GM21447 (cell line): ENCODE results near the gene WLS.

Source experiments
- ATAC-seq: cut with Tn5 transposase; IDR thresholded peaks from one replicate; pipeline ENCODE4 v1.9.1; 2021; ENCODE audit not compliant: unreplicated experiment

WLS gene

DNA sequence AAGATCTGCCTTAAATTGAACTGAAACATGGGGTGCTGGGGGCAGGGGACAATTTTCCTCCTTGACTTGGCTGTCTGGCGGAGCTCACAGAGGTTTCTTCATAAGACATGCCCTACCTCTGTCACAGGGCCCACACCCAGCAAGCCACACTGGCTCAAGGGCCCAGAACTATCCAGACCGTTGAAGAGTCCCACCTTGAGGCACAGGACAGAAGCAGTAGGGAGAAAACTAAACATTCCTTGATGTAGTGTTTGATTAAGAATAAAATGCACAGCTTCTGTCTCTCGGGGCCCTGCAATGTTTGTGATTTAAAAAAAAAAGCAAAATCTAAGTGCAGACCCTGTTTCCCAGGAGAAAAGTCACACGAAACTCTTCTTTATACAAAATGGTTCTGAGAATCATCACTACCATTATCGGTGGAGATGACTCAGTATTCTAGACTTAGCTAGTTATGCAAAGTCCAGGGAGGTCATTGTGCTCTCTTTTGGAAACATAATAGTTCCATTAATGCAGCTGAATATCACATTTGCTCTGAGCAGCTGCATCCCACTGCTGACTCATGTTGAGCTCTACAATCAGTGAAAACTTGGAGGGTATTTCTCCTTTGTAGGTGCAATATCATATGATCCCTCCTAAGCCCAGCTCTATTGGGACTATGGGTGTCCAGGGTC, 128.3 kb downstream of the WLS start:
- no peak for ATAC-seq

DNA sequence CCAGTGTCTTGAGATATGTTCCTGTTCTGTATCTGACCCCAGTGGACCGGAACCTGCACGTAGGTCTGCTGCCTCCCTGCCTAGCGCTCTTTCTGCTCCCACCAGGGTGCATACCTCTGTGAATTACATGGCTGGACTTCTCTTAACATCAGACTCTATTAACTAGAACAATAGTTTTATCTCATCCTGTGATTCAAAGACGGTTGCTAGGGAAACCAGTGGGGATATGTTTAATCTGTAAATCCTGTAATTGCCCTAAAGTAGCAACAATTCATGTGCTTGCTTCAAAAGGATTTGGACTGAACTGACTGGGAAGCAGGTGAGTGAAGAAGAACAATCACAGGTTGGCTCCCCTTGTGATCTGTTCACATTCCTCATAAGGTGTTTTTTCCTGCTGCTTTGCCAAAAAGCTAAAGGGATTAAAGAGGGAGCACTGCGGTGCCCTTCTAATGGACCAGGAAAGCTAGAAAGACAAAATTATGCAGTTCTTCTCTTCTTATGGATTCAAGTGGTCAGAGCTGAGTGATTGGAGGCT, 129.2 kb downstream of the WLS start:
- ATAC-seq: no peak

DNA sequence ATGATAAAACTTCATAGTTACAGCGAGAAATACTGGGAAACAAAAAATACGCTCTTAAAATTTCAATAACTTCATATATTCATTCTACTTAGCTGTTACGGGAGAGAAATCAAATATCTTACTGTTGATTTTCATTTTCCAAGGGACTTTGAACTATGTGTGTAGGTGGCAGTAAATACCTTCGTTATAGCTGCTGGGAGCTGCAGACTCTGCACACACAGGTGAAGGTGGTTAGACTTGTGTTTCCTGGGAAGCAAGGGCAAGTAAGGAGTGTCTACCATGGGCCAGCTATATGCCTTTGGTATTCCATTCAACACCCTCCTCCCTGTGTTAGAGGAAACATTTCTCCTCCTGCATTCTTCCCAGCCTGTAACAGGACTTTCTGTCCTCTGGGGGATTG, 130.5 kb downstream of the WLS start:
- no peak for ATAC-seq

DNA sequence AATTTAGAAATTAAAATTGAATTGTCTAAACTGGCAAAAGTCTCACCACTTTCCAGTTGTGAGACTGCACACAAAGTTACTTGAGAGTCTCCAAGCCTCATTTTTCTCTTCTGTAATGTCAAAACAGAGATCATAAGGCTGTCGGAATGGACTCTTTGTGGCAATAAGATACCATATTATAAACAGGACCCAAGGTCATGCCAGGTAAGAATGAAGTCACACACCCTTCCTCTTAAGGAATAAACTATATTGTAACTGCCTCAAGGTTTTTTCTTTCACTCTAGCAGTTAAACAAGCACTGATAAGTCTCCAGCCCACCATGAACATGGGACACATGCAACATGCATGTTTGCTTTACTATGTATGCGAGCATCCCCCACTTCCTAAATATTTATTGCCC, 131.8 kb downstream of the WLS start:
- no peak for ATAC-seq

DNA sequence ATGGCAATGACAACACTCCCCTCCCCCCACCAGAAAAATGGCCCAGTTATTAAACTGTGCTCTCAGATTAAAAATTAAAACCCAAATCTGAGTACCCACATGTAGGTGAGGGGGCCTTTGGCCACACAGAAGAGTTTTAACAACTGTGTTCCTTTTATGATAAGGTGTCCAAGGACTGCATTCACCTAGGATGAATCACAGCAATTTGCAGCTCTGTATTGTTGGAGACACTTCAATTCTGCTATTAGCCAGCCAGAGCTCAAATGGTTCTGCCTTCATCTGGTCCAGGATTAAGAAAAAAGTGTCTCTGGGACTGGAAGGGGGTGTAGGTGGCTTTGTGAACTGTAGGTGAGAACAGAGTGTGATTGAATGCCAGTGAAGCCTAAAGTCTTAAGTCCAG, 138.6 kb downstream of the WLS start:
- no peak for ATAC-seq

DNA sequence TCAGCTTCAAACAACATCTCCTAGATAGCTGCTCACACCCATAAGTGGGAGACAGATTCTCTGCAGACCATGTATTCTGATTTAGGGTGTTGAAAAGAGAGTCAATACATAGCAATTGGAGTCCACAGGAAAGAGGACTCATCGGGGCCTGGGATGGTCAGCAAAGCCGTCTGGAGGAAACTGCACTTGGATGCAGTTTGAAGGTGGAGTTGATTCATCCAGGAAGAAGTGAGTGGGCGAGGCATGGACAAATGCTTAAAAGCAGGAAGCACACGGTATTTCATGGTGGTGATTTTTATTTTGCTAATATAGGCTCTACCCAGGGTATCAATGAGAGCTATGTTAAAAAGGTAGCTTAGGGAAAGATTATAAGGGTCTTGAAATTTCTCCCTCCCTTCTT, 145.1 kb downstream of the WLS start:
- ATAC-seq: no peak

DNA sequence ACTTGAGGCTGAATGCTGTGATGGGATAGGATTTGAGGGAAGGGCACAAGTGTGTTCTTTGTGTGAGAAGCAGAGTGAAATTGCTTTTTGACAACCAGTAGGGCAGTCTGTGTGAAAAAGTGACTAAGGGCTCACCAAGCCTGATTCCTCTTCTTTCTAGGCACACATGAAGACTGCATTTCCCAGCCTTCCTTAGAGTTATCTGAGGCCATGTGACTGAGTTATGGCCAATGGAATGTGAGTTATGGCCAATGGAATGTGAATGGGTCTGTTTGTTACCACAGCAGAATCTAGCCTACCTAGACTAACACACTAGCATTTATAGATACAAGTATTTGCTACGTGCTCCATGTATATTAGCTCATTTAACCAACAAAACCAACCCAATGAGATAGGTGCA, 146.6 kb downstream of the WLS start:
- ATAC-seq: no peak

DNA sequence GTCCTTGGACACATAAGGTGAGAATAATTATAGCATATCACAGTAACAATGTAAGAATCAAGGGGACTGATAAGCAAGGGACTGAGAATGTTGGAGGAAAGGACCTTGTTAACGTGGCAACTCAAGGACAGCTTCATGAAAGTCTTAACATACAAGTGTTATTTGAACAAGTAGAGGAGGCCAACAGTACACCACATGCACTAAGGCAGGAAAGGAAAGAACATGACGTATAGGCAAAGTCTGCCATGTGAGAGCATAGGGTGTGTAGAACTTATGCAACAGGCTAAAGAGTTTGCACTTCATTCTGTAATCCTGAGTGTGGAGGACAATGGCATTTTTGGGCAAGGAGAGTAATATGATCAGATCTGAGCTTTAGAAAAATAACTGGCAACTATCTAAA, 148.6 kb downstream of the WLS start:
- ATAC-seq: no peak

DNA sequence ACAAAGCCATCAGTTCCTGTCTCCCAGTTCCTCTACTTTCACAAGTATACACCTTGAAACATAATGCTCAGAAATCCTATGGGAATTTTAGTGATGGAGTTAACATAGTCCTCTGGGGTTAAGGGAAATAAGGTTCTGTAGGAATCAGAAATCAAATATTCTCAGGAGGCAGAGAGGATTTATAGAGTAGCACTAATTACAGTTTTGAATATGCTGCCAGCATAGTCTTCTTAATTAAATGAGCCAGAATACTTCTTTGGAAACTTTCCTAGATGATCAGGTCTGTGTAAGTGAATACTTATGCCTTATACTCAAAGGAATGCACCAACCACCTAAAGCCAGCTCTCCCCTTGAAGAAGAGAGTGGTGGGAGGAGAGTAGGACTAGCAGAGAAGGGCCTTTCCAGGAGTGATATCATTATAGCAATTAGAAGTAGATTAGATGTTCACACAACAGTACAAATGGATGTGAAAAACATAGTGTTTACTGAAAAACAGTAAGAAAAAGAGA, 150.5 kb downstream of the WLS start:
- no peak for ATAC-seq

DNA sequence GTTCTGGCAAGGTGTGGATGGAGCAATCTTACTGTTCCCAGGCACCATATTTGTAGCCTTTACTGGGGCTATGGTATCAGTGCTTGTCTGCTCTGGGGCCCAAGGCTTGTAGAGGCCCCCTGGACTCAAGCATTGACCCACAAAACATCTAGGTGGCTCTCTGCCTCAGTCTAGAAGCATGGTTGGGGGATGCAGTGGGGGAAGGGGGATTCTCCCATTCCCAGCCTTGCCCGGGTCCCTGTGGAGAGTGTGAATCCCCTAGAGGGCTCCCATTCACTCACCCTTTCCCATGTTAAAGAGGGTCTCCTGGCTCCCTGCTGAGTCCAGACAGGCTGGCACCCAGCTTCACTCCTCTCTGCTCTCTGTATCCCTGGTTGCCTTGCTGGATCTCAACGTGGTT, 153.7 kb downstream of the WLS start:
- no peak for ATAC-seq
